Spleen (tissue), 11 donors: Measurements from ENCODE around the gene CDA. TPM values are rescaled to one million over a fixed set of nuclear protein-coding genes. Genes with fewer than 3 reads are reported as not detected.
"Not testable (repeated sequence)": the region's sequence is repeated elsewhere in the genome, so short reads cannot be mapped to it uniquely, and the experiment has no call there.

ENCODE experiments used
- DNase-seq: peaks from one replicate; pipeline ENCODE4 v3.0.0-alpha.2; 2020
- H3K27ac ChIP-seq, 8 donors: fragments of 200-600 bp; sonication (generic) in 7 of 8; 1 replicate in 4 of 8; 2 replicates in 4 of 8; pipeline versions ENCODE4 v1.5.0 to v1.8.0; 2016 to 2021; ENCODE audit warnings: inconsistent platforms in 4 of 8, mild to moderate bottlenecking in 4 of 8, moderate library complexity in 1 of 8
- H3K27me3 ChIP-seq, 7 donors: fragments of 200-600 bp; sonication (generic) in 6 of 7; replicated peaks in 1 of 7; 1 replicate in 4 of 7; 2 replicates in 3 of 7; pipeline versions ENCODE4 v1.5.0 to v1.8.0; 2016 to 2021; ENCODE audit warnings: inconsistent platforms in 3 of 7, mild to moderate bottlenecking in 1 of 7
- H3K36me3 ChIP-seq, 6 donors: fragments of 200-600 bp; sonication (generic) in 5 of 6; 1 replicate in 4 of 6; 2 replicates in 2 of 6; pipeline versions ENCODE4 v1.5.0 to v1.8.0; 2016 to 2021; ENCODE audit warnings: inconsistent platforms in 2 of 6
- H3K4me1 ChIP-seq, 6 donors: fragments of 200-600 bp; sonication (generic) in 5 of 6; 1 replicate in 3 of 6; 2 replicates in 3 of 6; pipeline versions ENCODE4 v1.5.0 to v1.8.0; 2016 to 2021; ENCODE audit warnings: inconsistent platforms in 3 of 6
- H3K4me3 ChIP-seq, 8 donors: fragments of 200-600 bp; sonication (generic) in 7 of 8; 1 replicate in 4 of 8; 2 replicates in 4 of 8; pipeline versions ENCODE4 v1.5.0 to v1.8.0; 2016 to 2021; ENCODE audit warnings: inconsistent platforms in 4 of 8, mild to moderate bottlenecking in 4 of 8, moderate library complexity in 2 of 8
- H3K9me3 ChIP-seq, 8 donors: fragments of 200-600 bp; sonication (generic) in 7 of 8; 1 replicate in 4 of 8; 2 replicates in 4 of 8; pipeline versions ENCODE4 v1.5.0 to v1.8.0; 2016 to 2021; ENCODE audit warnings: inconsistent platforms in 4 of 8
- POLR2A ChIP-seq, 3 donors: fragments of 450-650 bp; IDR thresholded peaks; one replicate each; pipeline ENCODE4 v1.5.1; 2017; ENCODE audit warnings: antibody characterized with exemption in 3 of 3, mild to moderate bottlenecking in 1 of 3
- POLR2AphosphoS5 ChIP-seq, 3 donors: sonication (generic); formaldehyde crosslinking; IDR thresholded peaks; one replicate each; pipeline ENCODE4 v1.5.1; 2017; ENCODE audit warnings: antibody characterized with exemption in 3 of 3
- WGBS, 5 donors: extraction: QIAGEN DNeasy Blood & Tissue Kit in 3 of 5; methylation state at CpG; one replicate each; pipeline versions ENCODE4 v1.1.5 to v1.1.7; 2013 to 2018; 5-methylcytosine and 5-hydroxymethylcytosine counted together
- intact Hi-C: fragments of 100-400 bp; cut with DNase I; formaldehyde crosslinking; loops from one replicate; pipeline ENCODE4 v1.15.0; 2023; ENCODE audit warnings: low total_unique reads
- polyA plus RNA-seq, 3 donors: library from polyadenylated mRNA; stranded (reverse); fragments of 200-250 nt; gene quantifications; one replicate each; pipeline ENCODE4 v1.2.1, GENCODE V29; 2013
- total RNA-seq, 7 donors: library from RNA; depleted of rRNA in 3 of 7; stranded (reverse); fragments of >200 nt in 3 of 7; fragmentation: NEBNext Ultra II Directional in 4 of 7; extraction: Animal tissue kit (Norgen Biotek cat#: 25700) in 4 of 7; gene quantifications; one replicate each; pipeline versions ENCODE4 v1.1.0 to v1.2.1, GENCODE V29; 2016 to 2021
- TF ChIP-seq, protein P1 (sequence below), 11 experiments: fragments of 200-600 bp in 7 of 11; fragments of 450-650 bp in 4 of 11; sonication (generic) in 4 of 11; IDR thresholded peaks in 8 of 11; conservative IDR thresholded peaks in 3 of 11; 1 replicate in 7 of 11; 2 replicates in 4 of 11; pipeline versions ENCODE4 v1.4.0 to v1.8.0; 2016 to 2021; ENCODE audit warnings: antibody characterized with exemption in 11 of 11, inconsistent platforms in 4 of 11, mild to moderate bottlenecking in 1 of 11
- donor health status: healthy with polysubstance abuse.
- donor health status: DM: no; HTN: no; CAD: no; lungs with moderate emphysema.
- donor health status: DM: no; HTN: no; CAD: no.
- donor health status: Bipolar disorder and iron deficiency.
- donor health status: healthy.
- donor health status: DM: no; HTN: no; CAD: no.
- donor health status: DM: yes; HTN: yes; CAD: no.

CDA gene
- total and polyA plus RNA-seq, 10 donors, result 4.2 to 47.2 (median 15.6) TPM

DNA sequence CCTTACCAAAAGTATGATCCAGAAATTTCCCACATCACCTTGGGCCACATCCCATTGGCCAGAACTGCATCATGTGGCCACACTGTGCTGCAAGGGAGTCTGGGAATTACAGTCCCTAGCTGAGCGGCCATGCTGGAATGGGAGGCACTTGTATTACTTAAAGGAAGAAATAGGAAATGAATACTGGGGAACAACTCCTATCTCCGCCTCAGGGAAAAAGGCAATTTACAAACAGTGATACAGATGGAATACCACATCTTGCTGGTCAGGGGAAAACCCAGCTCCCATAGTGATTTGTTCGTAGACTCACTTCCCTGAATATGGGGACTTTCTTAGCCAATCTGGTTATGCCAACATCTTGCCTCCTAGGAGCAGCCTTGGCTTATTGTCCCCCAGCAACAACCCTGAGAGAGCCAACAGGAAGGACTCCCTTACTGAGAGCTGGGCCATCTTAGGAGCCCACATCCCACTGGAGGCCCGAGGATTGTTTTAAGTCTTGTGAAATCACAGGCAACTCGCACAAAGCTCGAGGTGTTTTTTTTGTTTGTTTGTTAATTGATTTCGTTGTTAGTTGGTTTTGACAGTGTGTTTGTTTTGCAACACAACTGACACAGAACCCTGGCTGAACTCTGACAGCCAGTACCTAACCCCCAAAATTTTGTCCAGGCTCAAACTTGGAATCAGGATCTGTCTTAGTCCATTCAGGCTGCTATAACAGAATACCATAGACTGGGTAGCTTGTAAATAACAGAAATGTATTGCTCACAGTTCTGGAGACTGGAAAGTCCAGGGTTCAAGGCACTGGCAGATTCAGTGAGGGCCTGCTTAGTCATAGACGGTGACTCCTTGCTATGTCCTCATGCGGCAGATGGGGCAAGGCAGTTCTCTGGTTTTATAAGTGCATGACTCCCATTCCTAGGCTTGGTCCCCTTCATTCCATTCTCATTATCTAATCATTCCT is 14.9 kb downstream of the CDA start:
- TF ChIP-seq POLR2AphosphoS5 (IDR thresholded peaks at IDR 0.05), result no peak
- no peak for TF ChIP-seq POLR2A (IDR thresholded peaks at IDR 0.05)
- TF ChIP-seq, protein P1, sequence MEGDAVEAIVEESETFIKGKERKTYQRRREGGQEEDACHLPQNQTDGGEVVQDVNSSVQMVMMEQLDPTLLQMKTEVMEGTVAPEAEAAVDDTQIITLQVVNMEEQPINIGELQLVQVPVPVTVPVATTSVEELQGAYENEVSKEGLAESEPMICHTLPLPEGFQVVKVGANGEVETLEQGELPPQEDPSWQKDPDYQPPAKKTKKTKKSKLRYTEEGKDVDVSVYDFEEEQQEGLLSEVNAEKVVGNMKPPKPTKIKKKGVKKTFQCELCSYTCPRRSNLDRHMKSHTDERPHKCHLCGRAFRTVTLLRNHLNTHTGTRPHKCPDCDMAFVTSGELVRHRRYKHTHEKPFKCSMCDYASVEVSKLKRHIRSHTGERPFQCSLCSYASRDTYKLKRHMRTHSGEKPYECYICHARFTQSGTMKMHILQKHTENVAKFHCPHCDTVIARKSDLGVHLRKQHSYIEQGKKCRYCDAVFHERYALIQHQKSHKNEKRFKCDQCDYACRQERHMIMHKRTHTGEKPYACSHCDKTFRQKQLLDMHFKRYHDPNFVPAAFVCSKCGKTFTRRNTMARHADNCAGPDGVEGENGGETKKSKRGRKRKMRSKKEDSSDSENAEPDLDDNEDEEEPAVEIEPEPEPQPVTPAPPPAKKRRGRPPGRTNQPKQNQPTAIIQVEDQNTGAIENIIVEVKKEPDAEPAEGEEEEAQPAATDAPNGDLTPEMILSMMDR (IDR thresholded peaks at IDR 0.05 in 8 of 11, conservative IDR thresholded peaks at IDR 0.05 in 3 of 11), result no peak
- peaks cover 0 to 31% (median 0%) of the 10 kb centered on the region in 6 donors for H3K4me1 ChIP-seq
- intact Hi-C loops, result no loop called here
- peaks cover 0 to 5% (median 0%) of the 10 kb centered on the region in 6 donors for H3K36me3 ChIP-seq
- H3K27ac ChIP-seq, result peak overlapping the region in 6 of 8 donors; percentile 44 to 82 (median 68)
- no peaks in the 10 kb centered on the region for H3K9me3 ChIP-seq
- DNase-seq, result no peak
- peak overlapping the region in 1 of 8 donors; percentile 24 for H3K4me3 ChIP-seq
- WGBS, 5 donors, result 56 to 94% (median 71%) methylated on average over 9 of the region's 9 CpGs
- peaks cover 0 to 9% (median 0%) of the 10 kb centered on the region in 7 donors for H3K27me3 ChIP-seq

DNA sequence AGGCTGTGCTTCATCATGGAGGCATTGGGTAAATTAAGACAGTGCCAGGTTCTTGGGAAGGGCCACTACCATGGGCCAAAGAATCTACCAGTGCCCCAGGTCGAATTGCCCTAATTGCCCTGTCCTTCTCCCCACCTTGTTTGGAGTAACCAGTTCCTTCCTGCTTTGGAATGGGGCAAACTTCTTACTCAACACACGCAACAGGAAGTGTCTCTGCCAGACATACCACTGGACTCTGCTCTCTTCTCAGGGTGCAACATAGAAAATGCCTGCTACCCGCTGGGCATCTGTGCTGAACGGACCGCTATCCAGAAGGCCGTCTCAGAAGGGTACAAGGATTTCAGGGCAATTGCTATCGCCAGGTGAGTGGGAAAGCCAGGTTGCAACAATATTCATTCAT is 15.8 kb downstream of the CDA start:
- TF ChIP-seq, protein P1 (IDR thresholded peaks at IDR 0.05 in 8 of 11, conservative IDR thresholded peaks at IDR 0.05 in 3 of 11), result no peak

GRCh38 chr1:20606801-20607570 is 18.1 kb downstream of the CDA start:
- DNase-seq, intact Hi-C loops, H3K4me3 ChIP-seq, H3K27me3 ChIP-seq, H3K9me3 ChIP-seq: not testable (repeated sequence)
- H3K27ac ChIP-seq, result peak overlapping the region in 3 of 8 donors; percentile 13 to 46 (median 21)
- 64 to 90% (median 78%) methylated on average over 6 to 7 of the region's 7 CpGs for WGBS, 5 donors
- peaks cover 0 to 34% (median 0%) of the 10 kb centered on the region in 6 donors for H3K36me3 ChIP-seq
- peaks cover 0 to 25% (median 0%) of the 10 kb centered on the region in 6 donors for H3K4me1 ChIP-seq

More for the DNA sequence above, 15.8 kb downstream of the CDA start:
- intact Hi-C loops, result no loop called here
- peaks cover 0 to 9% (median 0%) of the 10 kb centered on the region in 7 donors for H3K27me3 ChIP-seq
- H3K36me3 ChIP-seq, result peaks cover 0 to 14% (median 0%) of the 10 kb centered on the region in 6 donors
- peak overlapping the region in 6 of 8 donors; percentile 44 to 82 (median 68) for H3K27ac ChIP-seq
- WGBS, 5 donors, result 42 to 79% (median 57%) methylated on average over 7 of the region's 7 CpGs
- peak overlapping the region in 1 of 8 donors; percentile 24 for H3K4me3 ChIP-seq
- peaks cover 0 to 28% (median 0%) of the 10 kb centered on the region in 6 donors for H3K4me1 ChIP-seq
- no peaks in the 10 kb centered on the region for H3K9me3 ChIP-seq
- DNase-seq, result no peak

DNA sequence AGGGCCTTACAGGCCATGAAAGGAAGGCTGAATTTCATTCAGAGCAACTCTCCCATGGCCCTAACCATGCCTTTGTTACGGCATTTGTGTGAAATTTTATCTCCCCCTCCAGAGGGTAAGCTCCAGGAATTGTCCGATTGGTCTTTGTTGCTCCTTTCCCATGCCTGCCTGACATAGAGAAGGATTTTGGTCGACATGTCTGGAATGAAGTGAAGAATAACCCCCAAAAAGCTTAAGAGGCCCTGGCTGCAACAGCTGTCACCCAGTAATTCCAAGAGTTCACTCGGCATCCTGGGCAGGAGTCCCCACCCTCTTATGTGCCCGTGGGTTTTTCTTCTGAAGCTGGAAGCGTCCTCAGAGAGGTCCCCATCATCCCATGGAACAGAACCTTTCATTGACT is 20.6 kb downstream of the CDA start:
- Histone ChIP-seq H3K27me3 (peaks cover 0 to 6% (median 0%) of the 10 kb centered on the region in 7 donors), H3K9me3 (no peaks in the 10 kb centered on the region), H3K36me3 (peaks cover 0 to 58% (median 0%) of the 10 kb centered on the region in 6 donors), H3K4me1 (peaks cover 0 to 18% (median 0%) of the 10 kb centered on the region in 6 donors), H3K27ac (no peak overlapping the region), H3K4me3 (no peak overlapping the region)
- no peak for DNase-seq
- TF ChIP-seq POLR2A (IDR thresholded peaks at IDR 0.05), result no peak
- TF ChIP-seq POLR2AphosphoS5 (IDR thresholded peaks at IDR 0.05), result no peak
- intact Hi-C loops, result no loop called here
- WGBS, 5 donors, result 78 to 90% (median 83%) methylated on average over 6 of the region's 6 CpGs
